HEK293 (cell line): ENCODE measurements around the gene LHFPL6.
A peak's percentile ranks its signal among the peaks of the same experiment; 100 is the strongest.

ENCODE experiments used
- CTCF ChIA-PET: fragments of 350-600 bp; formaldehyde crosslinking; extraction: SDS; loops from one replicate; lab custom pipeline; 2021; ENCODE audit warnings: antibody characterized with exemption; lab: Yijun Ruan, JAX
- POLR2A ChIA-PET: fragments of 300-600 bp; formaldehyde crosslinking; extraction: SDS; loops from one replicate; lab custom pipeline; 2020; ENCODE audit warnings: antibody characterized with exemption, inconsistent platforms; lab: Yijun Ruan, JAX
- H3K27ac ChIP-seq: fragments of 200-500 bp; sonication (Bioruptor generic); 2 replicates; pipeline ENCODE4 v1.5.1; 2014; ENCODE audit warnings: low read depth, low read length, control low read depth, inconsistent platforms; ENCODE audit errors: extremely low read depth
- H3K36me3 ChIP-seq, 2 experiments: fragments of 200-500 bp in 1 of 2; sonication (Bioruptor generic) in 1 of 2; 1 replicate in 1 of 2; 2 replicates in 1 of 2; pipeline ENCODE4 v1.5.1; 2014 to 2017; ENCODE audit warnings: inconsistent platforms in 2 of 2, low read length in 2 of 2; ENCODE audit not compliant: control insufficient read depth in 2 of 2, insufficient read depth in 1 of 2
- H3K4me1 ChIP-seq: fragments of 200-500 bp; sonication (Bioruptor generic); 2 replicates; pipeline ENCODE4 v1.5.1; 2014; ENCODE audit warnings: mild to moderate bottlenecking, low read length, inconsistent platforms; ENCODE audit not compliant: control insufficient read depth, insufficient read depth
- H3K4me3 ChIP-seq: 2 replicates; pipeline ENCODE4 v1.5.1; 2011; ENCODE audit warnings: low read depth, mild to moderate bottlenecking, control low read depth, low read length, moderate library complexity
- H3K9me3 ChIP-seq: fragments of 200-500 bp; sonication (Bioruptor generic); 2 replicates; pipeline ENCODE4 v1.5.1; 2014; ENCODE audit warnings: low read depth, low read length, inconsistent platforms; ENCODE audit not compliant: control insufficient read depth, insufficient read depth
- BCL6B ChIP-seq: fragments of 450-650 bp; formaldehyde crosslinking; IDR thresholded peaks from 2 replicates; pipeline ENCODE4 v1.5.1; 2017; ENCODE audit warnings: missing biosample characterization, missing genetic modification characterization
- PBX3 ChIP-seq: sonication (generic); formaldehyde crosslinking; IDR thresholded peaks from 2 replicates; pipeline ENCODE4 v1.8.1; 2022; ENCODE audit warnings: mild to moderate bottlenecking, moderate library complexity, missing genetic modification reagents
- YY1 ChIP-seq: fragments of 450-650 bp; formaldehyde crosslinking; IDR thresholded peaks from 2 replicates; pipeline ENCODE4 v1.5.1; 2018; ENCODE audit warnings: missing biosample characterization, missing genetic modification characterization
- ZFP3 ChIP-seq: fragments of 450-650 bp; formaldehyde crosslinking; IDR thresholded peaks from 2 replicates; pipeline ENCODE4 v1.5.1; 2016; ENCODE audit warnings: low read depth, missing biosample characterization, missing genetic modification characterization
- ZNF10 ChIP-seq: fragments of 450-650 bp; formaldehyde crosslinking; IDR thresholded peaks from 2 replicates; pipeline ENCODE4 v1.5.1; 2017; ENCODE audit warnings: missing biosample characterization, missing genetic modification characterization
- ZNF184 ChIP-seq: fragments of 450-650 bp; IDR thresholded peaks from 2 replicates; pipeline ENCODE4 v1.5.1; 2018; ENCODE audit warnings: missing biosample characterization, mild to moderate bottlenecking, missing genetic modification characterization
- ZNF248 ChIP-seq: fragments of 450-650 bp; formaldehyde crosslinking; IDR thresholded peaks from 2 replicates; pipeline ENCODE4 v1.5.1; 2017; ENCODE audit warnings: missing biosample characterization, missing genetic modification characterization
- ZNF404 ChIP-seq: fragments of 450-650 bp; formaldehyde crosslinking; IDR thresholded peaks from 2 replicates; pipeline ENCODE4 v1.5.1; 2017; ENCODE audit warnings: missing biosample characterization, missing genetic modification characterization
- ZNF510 ChIP-seq: fragments of 450-650 bp; formaldehyde crosslinking; IDR thresholded peaks from 2 replicates; pipeline ENCODE4 v1.5.1; 2018; ENCODE audit warnings: mild to moderate bottlenecking, missing genetic modification characterization, missing biosample characterization; ENCODE audit not compliant: insufficient replicate concordance
- ZNF558 ChIP-seq: fragments of 450-650 bp; formaldehyde crosslinking; IDR thresholded peaks from 2 replicates; pipeline ENCODE4 v1.5.1; 2016; ENCODE audit warnings: missing biosample characterization, missing genetic modification characterization
- ZNF580 ChIP-seq: fragments of 450-650 bp; formaldehyde crosslinking; IDR thresholded peaks from 2 replicates; pipeline ENCODE4 v1.5.1; 2016; ENCODE audit warnings: missing biosample characterization, missing genetic modification characterization
- ZNF610 ChIP-seq: fragments of 450-650 bp; formaldehyde crosslinking; IDR thresholded peaks from 2 replicates; pipeline ENCODE4 v1.5.1; 2016; ENCODE audit warnings: missing biosample characterization, missing genetic modification characterization, borderline replicate concordance
- ZNF639 ChIP-seq: fragments of 450-650 bp; formaldehyde crosslinking; IDR thresholded peaks from 2 replicates; pipeline ENCODE4 v1.5.1; 2016; ENCODE audit warnings: missing biosample characterization, missing genetic modification characterization
- ZNF677 ChIP-seq: fragments of 450-650 bp; IDR thresholded peaks from 2 replicates; pipeline ENCODE4 v1.5.0; 2018; ENCODE audit warnings: missing biosample characterization, mild to moderate bottlenecking, missing genetic modification characterization, moderate library complexity
- ZNF791 ChIP-seq: fragments of 450-650 bp; formaldehyde crosslinking; IDR thresholded peaks from 2 replicates; pipeline ENCODE4 v1.5.1; 2016; ENCODE audit warnings: missing biosample characterization, missing genetic modification characterization
- ZNF843 ChIP-seq: fragments of 450-650 bp; formaldehyde crosslinking; IDR thresholded peaks from 2 replicates; pipeline ENCODE4 v1.5.1; 2016; ENCODE audit warnings: missing biosample characterization, missing genetic modification characterization
- TF ChIP-seq, protein P1 (sequence below): fragments of 450-650 bp; formaldehyde crosslinking; IDR thresholded peaks from 2 replicates; pipeline ENCODE4 v1.5.1; 2016; ENCODE audit warnings: missing biosample characterization, missing genetic modification characterization
- TF ChIP-seq, protein P2 (sequence below): fragments of 450-650 bp; formaldehyde crosslinking; IDR thresholded peaks from 2 replicates; pipeline ENCODE4 v1.5.1; 2016; ENCODE audit warnings: missing biosample characterization, missing genetic modification characterization

LHFPL6 gene

GRCh38 chr13:39419068-39419467 lies 183.9 kb downstream of the LHFPL6 start:
- CTCF ChIA-PET: interaction anchor here (4.8 kb wide), 1 partner anchor 193 kb away, joined by 28 read pairs; no protein-coding TSS in a partner anchor
- Histone ChIP-seq H3K36me3 (no peaks in the 10 kb centered on the region), H3K4me1 (no peaks in the 10 kb centered on the region), H3K9me3 (no peaks in the 10 kb centered on the region), H3K27ac (no peak overlapping the region), H3K4me3 (no peak overlapping the region)
- TF ChIP-seq ZNF10: no peak
- POLR2A ChIA-PET: no interaction called here

GRCh38 chr13:39418424-39418823 lies 184.6 kb downstream of the LHFPL6 start:
- CTCF ChIA-PET: interaction anchor here (0.6 to 4.8 kb wide), 6 partner anchors 9 to 231 kb away, joined by 3 to 28 read pairs (median 4); no protein-coding TSS in a partner anchor
- Histone ChIP-seq H3K27ac (no peak overlapping the region), H3K4me1 (no peaks in the 10 kb centered on the region), H3K36me3 (no peaks in the 10 kb centered on the region), H3K9me3 (no peaks in the 10 kb centered on the region), H3K4me3 (no peak overlapping the region)
- TF ChIP-seq ZNF510 (tag by site-specific recombination) (no peak), ZNF10 (no peak), ZNF558 (tag by site-specific recombination) (no peak), PBX3 (CRISPR knock-in tag) (no peak), ZNF184 (tag by site-specific recombination) (no peak), ZFP3 (tag by site-specific recombination) (no peak), ZNF677 (tag by site-specific recombination) (no peak), YY1 (tag by site-specific recombination) (no peak), BCL6B (tag by site-specific recombination) (no peak), ZNF843 (tag by site-specific recombination) (no peak), ZNF639 (no peak), ZNF248 (tag by site-specific recombination) (no peak), ZNF404 (tag by site-specific recombination) (no peak), ZNF610 (tag by site-specific recombination) (no peak), ZNF791 (no peak), ZNF580 (no peak)
- TF ChIP-seq, protein P1, sequence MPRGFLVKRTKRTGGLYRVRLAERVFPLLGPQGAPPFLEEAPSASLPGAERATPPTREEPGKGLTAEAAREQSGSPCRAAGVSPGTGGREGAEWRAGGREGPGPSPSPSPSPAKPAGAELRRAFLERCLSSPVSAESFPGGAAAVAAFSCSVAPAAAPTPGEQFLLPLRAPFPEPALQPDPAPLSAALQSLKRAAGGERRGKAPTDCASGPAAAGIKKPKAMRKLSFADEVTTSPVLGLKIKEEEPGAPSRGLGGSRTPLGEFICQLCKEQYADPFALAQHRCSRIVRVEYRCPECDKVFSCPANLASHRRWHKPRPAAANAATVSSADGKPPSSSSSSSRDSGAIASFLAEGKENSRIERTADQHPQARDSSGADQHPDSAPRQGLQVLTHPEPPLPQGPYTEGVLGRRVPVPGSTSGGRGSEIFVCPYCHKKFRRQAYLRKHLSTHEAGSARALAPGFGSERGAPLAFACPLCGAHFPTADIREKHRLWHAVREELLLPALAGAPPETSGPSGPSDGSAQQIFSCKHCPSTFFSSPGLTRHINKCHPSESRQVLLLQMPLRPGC (tag by site-specific recombination): no peak
- POLR2A ChIA-PET: no interaction called here

DNA sequence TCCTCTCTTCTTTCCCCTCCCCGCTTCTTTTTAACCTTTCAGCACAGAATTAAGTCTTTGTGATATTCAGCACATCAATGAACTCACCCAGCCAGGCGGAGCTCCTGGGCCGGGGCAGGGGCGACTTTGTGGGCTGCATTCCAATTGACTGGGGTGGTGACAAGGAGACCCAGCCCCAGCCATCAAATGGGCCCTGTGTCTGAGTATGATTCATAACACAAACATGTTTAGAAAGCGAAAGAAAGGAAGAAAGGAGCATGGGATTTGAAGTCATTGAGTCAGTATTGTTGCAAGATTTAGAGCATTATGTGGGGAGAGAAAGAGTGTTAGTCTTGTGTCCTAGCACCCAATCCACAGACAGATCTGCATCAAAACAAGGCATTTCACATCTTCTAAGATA lies 185.3 kb downstream of the LHFPL6 start:
- Histone ChIP-seq H3K27ac (no peak overlapping the region), H3K9me3 (no peaks in the 10 kb centered on the region), H3K36me3 (no peaks in the 10 kb centered on the region), H3K4me1 (no peaks in the 10 kb centered on the region), H3K4me3 (no peak overlapping the region)
- CTCF ChIA-PET: interaction anchor here (0.6 to 4.8 kb wide), 7 partner anchors 9 to 199 kb away, joined by 3 to 28 read pairs (median 3); no protein-coding TSS in a partner anchor
- POLR2A ChIA-PET: no interaction called here
- peak; percentile 18; the same call in 1 of the 2 replicates for TF ChIP-seq BCL6B (tag by site-specific recombination)
- TF ChIP-seq, protein P2, sequence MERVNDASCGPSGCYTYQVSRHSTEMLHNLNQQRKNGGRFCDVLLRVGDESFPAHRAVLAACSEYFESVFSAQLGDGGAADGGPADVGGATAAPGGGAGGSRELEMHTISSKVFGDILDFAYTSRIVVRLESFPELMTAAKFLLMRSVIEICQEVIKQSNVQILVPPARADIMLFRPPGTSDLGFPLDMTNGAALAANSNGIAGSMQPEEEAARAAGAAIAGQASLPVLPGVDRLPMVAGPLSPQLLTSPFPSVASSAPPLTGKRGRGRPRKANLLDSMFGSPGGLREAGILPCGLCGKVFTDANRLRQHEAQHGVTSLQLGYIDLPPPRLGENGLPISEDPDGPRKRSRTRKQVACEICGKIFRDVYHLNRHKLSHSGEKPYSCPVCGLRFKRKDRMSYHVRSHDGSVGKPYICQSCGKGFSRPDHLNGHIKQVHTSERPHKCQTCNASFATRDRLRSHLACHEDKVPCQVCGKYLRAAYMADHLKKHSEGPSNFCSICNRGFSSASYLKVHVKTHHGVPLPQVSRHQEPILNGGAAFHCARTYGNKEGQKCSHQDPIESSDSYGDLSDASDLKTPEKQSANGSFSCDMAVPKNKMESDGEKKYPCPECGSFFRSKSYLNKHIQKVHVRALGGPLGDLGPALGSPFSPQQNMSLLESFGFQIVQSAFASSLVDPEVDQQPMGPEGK (tag by site-specific recombination): no peak
